GM12878 (cell line): ENCODE data around the gene RAP1GAP.

Source experiments
- BRCA1 ChIP-seq: IDR thresholded peaks from 2 replicates; pipeline ENCODE4 v1.6.1; 2011; ENCODE audit warnings: low read depth, low read length, improper control_type of control experiment
- CBX5 ChIP-seq: sonication (generic); IDR thresholded peaks from 2 replicates; pipeline ENCODE4 v1.6.1; 2016; ENCODE audit warnings: low read depth, moderate library complexity, mild to moderate bottlenecking, inconsistent platforms
- FOS ChIP-seq: IDR thresholded peaks from 3 replicates; pipeline ENCODE4 v1.6.1; 2011; ENCODE audit warnings: borderline replicate concordance; ENCODE audit not compliant: insufficient read length; ENCODE audit errors: extremely low read depth
- FOXM1 ChIP-seq: IDR thresholded peaks from 2 replicates; pipeline ENCODE4 v1.6.1; 2012; ENCODE audit warnings: low read depth, mild to moderate bottlenecking, inconsistent platforms, low read length, moderate library complexity
- HDAC2 ChIP-seq: fragments of 200-600 bp; sonication (generic); IDR thresholded peaks from 2 replicates; pipeline ENCODE4 v1.6.1; 2017
- SMAD1 ChIP-seq: fragments of 450-650 bp; IDR thresholded peaks from 2 replicates; pipeline ENCODE4 v1.6.1; 2018; ENCODE audit warnings: mild to moderate bottlenecking, low read depth; ENCODE audit not compliant: partially characterized antibody
- SP1 ChIP-seq: IDR thresholded peaks from one replicate; pipeline ENCODE4 v1.6.1; 2011; ENCODE audit warnings: low read depth, low read length
- TF ChIP-seq, protein P1 (sequence below), 3 experiments: IDR thresholded peaks in 2 of 3; conservative IDR thresholded peaks in 1 of 3; 2 replicates each; pipeline ENCODE4 v1.5.1; 2011; ENCODE audit warnings: low read depth in 3 of 3, low read length in 3 of 3, mild to moderate bottlenecking in 3 of 3, control low read depth in 2 of 3, moderate library complexity in 2 of 3, inconsistent platforms in 1 of 3, mixed read lengths in 1 of 3; ENCODE audit not compliant: control insufficient read depth in 2 of 3, insufficient read depth in 1 of 3; ENCODE audit errors: extremely low read depth in 1 of 3
- TF ChIP-seq, protein P2 (sequence below): IDR thresholded peaks from 2 replicates; pipeline ENCODE4 v1.6.1; 2011; ENCODE audit warnings: low read depth, low read length, improper control_type of control experiment, borderline replicate concordance

DNA sequence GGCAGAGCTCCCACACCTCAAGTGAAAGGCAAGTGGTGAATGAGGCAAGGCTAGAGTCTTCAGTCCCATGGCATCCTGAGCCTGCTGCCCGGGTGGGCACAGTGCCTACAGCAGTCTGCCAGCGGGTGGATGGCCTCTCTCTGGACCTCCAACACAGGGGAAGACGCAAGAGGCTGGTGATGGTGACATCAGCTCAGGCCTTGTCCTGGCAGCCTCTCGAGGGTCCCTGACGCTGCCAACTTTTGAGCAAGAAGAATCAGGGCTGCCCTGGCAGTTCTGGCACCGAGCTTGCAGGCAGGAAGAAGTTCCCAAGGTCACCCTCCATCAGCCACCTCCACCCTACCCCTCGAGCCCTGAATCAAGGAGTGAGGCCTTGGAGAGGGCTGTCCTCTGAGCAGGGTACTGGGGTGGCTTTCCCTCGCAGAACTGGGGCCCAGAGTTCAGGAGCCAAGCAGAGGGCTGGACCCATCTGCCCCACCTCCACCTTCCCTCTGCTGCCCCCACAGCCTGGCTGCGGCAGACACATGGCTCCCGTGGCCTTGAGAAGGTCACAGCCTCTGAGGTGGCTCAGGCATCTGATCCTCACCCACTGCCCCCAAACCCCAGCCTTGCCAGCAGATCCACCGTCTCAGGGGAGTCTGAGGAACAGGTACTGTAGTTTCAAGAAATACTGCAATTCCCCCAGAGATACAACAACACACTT, 5.8 kb downstream of the RAP1GAP start:
- TF ChIP-seq CBX5 (no peak), FOS (no peak), FOXM1 (no peak), BRCA1 (no peak), SMAD1 (no peak), SP1 (no peak), HDAC2 (no peak)
- TF ChIP-seq, protein P1, sequence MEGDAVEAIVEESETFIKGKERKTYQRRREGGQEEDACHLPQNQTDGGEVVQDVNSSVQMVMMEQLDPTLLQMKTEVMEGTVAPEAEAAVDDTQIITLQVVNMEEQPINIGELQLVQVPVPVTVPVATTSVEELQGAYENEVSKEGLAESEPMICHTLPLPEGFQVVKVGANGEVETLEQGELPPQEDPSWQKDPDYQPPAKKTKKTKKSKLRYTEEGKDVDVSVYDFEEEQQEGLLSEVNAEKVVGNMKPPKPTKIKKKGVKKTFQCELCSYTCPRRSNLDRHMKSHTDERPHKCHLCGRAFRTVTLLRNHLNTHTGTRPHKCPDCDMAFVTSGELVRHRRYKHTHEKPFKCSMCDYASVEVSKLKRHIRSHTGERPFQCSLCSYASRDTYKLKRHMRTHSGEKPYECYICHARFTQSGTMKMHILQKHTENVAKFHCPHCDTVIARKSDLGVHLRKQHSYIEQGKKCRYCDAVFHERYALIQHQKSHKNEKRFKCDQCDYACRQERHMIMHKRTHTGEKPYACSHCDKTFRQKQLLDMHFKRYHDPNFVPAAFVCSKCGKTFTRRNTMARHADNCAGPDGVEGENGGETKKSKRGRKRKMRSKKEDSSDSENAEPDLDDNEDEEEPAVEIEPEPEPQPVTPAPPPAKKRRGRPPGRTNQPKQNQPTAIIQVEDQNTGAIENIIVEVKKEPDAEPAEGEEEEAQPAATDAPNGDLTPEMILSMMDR (IDR thresholded peaks at IDR 0.05 in 2 of 3, conservative IDR thresholded peaks at IDR 0.05 in 1 of 3; ENCODE audit: control insufficient read depth in 2 of 3, extremely low read depth in 1 of 3, insufficient read depth in 1 of 3, low read depth in 3 of 3, low read length in 3 of 3) = no peak
- TF ChIP-seq, protein P2, sequence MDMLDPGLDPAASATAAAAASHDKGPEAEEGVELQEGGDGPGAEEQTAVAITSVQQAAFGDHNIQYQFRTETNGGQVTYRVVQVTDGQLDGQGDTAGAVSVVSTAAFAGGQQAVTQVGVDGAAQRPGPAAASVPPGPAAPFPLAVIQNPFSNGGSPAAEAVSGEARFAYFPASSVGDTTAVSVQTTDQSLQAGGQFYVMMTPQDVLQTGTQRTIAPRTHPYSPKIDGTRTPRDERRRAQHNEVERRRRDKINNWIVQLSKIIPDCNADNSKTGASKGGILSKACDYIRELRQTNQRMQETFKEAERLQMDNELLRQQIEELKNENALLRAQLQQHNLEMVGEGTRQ = no peak
